Measurements from ENCODE around the gene PSMG3.

GRCh38 chr7:1548438-1548831, 21.4 kb downstream of the PSMG3 start:
- TF ChIP-seq CTCF (IDR thresholded peaks at IDR 0.05; ENCODE audit: low read length) (peak; percentile 38; the same call in 1 of the 2 replicates), EZH2 (IDR thresholded peaks at IDR 0.05; ENCODE audit: borderline replicate concordance, low read length) (no peak)

Data from OCI-LY1 (cell line).